Embryonic facial prominence (tissue), 1 donor: ENCODE measurements around the gene WDR37.
"Not testable (repeated sequence)": the region's sequence is repeated elsewhere in the genome, so short reads cannot be mapped to it uniquely, and the experiment has no call there.

ENCODE experiments used
- DNase-seq: peaks from one replicate; pipeline ENCODE4 v3.0.0-alpha.2; 2016; ENCODE audit errors: extremely low spot score

The WDR37 gene

DNA sequence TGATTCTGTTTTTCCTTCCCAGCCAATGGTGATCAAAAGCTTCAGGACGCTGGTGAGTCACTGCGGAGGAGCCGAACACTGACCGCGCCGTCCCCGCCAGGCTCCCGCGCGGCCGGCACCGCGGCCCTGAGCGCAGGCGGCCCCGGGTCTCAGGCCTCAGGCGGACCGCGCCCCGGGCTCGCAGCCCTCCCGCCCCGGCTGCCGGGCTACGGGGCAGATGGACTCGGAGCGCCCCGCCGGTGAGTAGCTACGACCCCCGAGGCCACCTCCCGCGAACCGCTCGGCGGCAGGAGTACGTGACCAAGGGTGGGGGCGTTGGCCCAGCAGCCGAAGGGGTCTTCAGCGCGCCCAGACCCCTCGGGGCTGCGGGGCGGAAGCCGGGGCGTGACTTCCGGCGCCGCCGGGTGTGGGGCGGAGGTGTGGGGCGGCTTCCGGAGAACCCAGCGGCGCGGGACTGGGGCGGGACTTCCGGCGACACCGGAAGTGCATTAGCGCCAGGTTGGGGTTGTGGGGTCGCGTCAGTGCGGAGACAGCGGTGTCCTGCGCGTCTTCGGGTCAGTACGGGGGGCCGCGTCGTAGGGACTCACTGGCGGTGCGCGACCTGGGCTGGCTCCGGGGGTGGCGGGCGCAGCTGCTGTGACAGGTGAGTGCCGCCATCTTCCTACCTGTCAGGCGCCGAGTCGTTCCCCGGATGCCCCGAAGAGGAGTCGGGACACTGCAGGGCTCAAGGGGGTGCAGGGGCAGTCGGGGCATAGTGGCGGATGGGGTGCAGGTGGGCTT is at the start of gene WDR37:
Gene WDR37 (plus strand): TSS at position 60 of the 780 bp plus-strand sequence. CDS start 15,771 bp downstream, outside the sequence.
- DNase-seq: peak; percentile 48

- DNase-seq: no peak
These were observed 49.6 kb upstream of the WDR37 start for GRCh38 chr10:1006573-1006972.

GRCh38 chr10:1007583-1007982 is 48.6 kb upstream of the WDR37 start:
- DNase-seq: no peak

DNA sequence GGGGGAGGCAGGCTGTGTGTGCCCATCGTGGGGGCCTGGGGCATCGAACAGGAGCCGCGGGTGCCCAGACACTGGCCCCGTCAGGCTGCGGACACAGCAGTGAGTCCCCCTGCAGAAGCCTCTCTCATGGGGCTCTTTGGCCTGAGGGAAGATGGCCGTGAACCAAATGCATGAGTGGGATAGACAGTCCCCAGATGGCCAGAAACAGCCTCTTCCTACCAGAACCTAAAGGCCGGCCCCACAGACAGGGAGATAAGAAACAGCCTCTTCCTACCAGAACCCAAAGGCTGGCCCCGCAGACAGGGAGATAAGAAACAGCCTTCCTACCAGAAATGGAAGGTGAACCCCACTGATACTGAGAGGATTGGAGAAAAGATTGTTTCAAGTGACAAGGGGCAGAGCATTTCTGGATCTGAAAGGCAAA is 47.1 kb upstream of the WDR37 start:
- DNase-seq: no peak

DNA sequence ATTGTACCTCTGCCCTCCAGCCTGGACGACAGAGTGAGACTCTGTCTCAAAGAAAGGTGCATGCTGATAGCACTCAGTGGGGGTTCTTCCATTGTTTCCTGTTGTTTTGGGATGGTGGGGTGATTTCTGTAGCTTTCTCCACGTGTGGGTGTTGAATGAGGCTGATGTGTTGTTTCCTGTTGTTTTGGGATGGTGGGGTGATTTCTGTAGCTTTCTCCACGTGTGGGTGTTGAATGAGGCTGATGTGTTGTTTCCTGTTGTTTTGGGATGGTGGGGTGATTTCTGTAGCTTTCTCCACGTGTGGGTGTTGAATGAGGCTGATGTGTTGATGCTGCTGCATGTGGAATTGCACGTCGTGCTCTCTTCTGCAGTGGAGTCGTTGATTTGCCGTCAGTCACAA is 46.2 kb upstream of the WDR37 start:
- not testable (repeated sequence) for DNase-seq

GRCh38 chr10:1010703-1011102 is 45.5 kb upstream of the WDR37 start:
- DNase-seq: no peak

DNA sequence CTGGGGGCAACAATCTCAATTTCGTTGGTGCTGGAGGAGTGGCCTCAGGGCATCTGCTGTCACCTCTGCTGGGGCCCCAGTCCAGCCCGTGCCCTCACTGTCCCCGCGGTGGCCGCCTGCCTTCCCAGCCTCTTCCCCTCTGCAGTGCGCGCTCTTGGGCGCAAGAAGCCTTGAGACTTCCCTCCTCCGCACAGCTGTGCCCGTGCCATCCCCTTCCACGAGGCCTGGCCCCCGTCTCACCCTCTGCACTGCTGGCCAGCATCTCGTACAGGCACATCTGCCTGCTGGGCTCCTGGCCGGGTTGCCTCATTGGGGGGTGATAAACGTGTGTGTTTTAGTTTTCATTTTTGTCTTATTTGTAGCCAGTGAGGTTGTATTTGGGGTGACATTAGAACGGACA is 44.5 kb upstream of the WDR37 start:
- no peak for DNase-seq

DNA sequence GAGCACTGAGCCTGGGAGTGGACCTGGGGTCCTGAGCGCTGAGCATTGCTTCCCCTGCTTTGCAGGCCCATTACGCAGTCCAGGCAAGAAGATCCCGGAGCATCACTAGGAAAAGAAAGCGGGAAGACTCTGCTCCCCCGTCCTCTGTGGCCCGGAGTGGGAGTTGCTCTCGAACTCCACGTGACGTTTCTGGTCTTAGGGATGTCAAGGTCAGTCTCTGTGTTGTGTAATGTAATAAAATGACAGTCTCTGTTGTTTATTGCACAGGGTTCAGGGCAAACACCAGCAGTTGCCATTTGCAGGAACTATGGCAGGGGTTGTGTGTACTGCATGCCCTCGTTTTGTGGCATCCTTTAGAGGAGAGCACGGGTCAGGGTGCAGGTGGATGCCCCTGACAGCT is 40.5 kb upstream of the WDR37 start:
- DNase-seq: no peak

- no peak for DNase-seq
These were observed 36.8 kb upstream of the WDR37 start for GRCh38 chr10:1019362-1019761.

DNA sequence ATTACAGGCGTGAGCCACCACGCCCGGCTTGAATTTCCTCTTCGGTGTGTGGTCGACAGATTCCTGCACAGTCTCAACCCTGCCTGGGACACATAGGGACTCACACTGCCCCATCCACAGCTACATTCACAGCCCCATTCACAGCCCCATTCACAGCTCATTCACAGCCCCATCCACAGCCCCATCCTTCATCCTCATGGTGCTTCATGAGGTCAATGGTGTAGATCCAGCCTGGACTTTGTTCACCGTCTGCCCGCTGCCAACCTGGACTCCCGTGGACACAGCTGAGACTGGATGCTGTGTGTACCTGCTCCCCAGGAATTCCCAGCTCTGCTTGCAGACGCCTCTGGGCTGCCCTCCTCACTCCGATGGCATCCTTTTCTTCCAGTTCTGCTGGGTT is 35.7 kb upstream of the WDR37 start:
- DNase-seq: no peak

GRCh38 chr10:1020958-1021357 is 35.2 kb upstream of the WDR37 start:
- DNase-seq: no peak

DNA sequence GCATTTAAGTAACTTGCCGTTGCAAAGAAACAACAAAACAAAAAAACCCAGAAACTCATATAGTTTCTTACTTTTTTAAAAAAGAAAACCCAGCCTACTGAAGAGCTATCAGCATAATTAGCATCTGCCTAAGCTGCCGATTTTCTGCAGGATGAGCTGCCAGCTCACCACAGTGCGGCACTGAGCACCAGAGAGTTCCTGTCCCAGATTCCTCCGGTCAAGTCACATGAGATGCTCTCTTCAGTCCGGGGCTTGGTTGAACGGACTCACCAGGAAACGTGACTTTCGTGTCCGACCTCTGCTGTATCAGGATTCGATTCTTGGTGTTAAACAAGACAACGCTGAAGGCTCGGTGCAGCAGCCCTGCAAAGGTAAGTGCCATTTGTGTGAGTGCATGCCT is 33.8 kb upstream of the WDR37 start:
- no peak for DNase-seq

- DNase-seq: no peak
These were observed 32.1 kb upstream of the WDR37 start for GRCh38 chr10:1024103-1024502.

GRCh38 chr10:1025683-1026082 is 30.5 kb upstream of the WDR37 start, which contains the start of gene IDI2:
IDI2 (minus strand) TSS chr10:1025859; CDS start chr10:1024723, 1,136 bp downstream.
- no peak for DNase-seq

DNA sequence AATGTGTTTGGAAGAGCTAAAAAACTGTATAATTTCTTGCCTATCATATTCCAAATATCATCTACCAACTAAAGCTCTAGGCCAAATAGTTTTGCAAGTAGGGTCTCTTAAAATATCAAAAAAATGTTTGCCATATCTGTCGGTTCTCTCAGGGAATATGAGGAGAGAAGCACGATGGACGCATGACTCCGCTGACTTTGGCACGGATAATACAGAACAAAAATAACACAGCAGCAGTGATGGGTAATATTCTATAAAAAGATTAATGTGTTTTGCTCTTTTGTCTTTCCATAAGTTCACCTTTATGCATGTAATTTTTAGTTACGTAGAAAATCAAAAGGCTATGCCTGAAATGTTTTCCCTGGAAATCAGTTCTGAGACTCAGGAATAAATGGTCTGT is 29.6 kb upstream of the WDR37 start:
- no peak for DNase-seq

GRCh38 chr10:1029838-1030237 is 26.3 kb upstream of the WDR37 start:
- no peak for DNase-seq

DNA sequence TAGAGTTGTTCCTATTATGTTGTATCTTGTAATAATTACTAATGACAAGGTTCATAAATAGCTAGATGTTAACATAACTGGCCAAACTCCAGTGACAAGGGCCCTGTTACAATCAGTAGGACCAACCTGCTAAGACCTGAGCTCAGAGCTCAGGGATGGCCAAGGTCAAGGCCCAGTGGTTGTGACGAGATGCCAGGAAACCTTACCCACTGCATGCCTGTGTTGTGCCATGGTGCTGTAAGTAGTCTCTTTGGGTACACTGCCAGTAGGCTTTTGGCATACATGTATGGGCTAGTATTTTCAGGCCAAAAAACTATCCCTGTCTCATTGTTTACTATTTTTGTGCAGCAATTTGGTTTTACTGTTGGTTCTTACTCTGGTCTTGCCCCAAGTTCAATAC is 22.6 kb upstream of the WDR37 start:
- no peak for DNase-seq

DNA sequence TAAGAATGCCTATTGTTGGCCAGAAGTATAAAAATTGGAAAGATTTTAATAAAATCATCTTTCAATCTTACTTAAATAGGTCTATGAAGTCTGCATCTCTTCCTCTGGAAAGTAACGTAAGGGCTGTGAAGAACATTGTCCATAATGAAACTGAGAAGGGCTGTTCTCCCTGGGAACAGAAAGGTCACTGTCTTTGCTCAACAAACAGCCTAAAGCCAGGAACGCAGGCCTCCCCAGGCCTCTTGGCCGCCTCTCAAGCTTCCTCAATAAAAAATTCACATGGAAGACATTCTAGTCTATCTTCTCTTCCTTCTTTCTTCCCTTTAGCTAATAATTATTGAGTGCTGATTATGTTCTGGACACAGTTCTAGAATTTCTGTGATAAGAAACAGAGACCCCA is 21.4 kb upstream of the WDR37 start:
- no peak for DNase-seq

DNA sequence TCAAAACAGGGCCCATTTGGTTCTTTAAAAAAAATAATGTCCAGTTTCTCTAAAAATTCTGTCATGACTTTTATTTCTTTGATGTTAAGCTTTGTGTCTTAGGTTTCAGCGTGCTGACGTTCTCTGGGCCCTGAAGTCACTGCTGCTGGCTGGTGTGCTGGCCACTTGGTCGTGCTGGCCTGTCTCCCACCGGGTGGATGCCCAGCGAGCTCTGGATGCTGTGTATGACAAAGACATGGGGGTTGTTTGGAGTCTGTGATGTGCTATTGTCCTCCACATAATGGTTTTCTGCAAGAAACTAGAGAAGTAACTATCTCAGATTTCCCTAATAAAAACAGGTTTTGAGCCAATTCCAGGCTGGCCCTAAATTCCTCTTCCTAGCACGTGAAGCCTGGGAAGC is 21.0 kb upstream of the WDR37 start:
- DNase-seq: no peak

GRCh38 chr10:1036341-1036791 is 19.8 kb upstream of the WDR37 start:
- DNase-seq: no peak

DNA sequence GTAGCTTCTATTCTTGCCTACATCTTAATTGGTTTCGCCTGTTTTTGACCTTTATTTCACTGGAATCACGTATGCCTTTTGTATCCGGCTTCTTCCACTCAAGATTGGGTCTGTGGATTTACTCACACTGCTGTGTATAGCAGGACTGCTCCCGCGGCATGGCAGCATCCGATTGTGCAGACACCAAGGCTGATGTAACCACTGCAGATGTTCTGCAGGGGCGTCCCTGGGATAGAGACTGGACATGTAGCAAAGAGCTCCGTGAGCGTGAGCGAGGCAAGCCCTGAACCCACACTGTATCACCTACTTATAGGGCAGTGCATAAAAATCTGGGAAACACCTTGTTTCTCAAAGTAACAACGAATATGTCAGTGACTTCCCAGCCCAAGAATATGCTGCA is 19.1 kb upstream of the WDR37 start:
- no peak for DNase-seq

GRCh38 chr10:1038769-1039168 is 17.4 kb upstream of the WDR37 start:
- not testable (repeated sequence) for DNase-seq

DNA sequence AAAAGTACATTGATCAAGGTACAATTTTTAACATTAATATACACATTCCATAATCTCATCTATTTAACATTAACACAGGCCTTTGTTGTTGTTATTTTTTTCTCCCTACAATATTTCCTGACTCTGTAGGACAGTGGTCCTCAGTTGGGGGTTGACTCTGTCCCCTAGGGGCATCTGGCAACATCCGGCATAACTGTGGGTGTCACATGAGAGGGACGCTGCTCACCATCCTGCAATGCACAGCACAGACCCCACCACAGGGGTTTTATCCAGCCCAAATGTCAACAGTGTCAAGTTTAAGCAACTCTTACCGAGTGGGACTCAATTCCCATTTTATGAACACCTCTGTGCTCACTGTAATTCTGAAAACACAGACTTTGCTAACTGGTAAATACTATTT is 16.1 kb upstream of the WDR37 start:
- no peak for DNase-seq

- DNase-seq: no peak
These were observed 14.7 kb upstream of the WDR37 start for GRCh38 chr10:1041514-1041913.
